IMR-90 (cell line): ENCODE results near the gene DEDD2. TPM values are rescaled to one million over a fixed set of nuclear protein-coding genes. Genes with fewer than 3 reads are reported as not detected.
A peak's percentile ranks its signal among the peaks of the same experiment; 100 is the strongest.

Experiments used
- ATAC-seq: fragments of 200-7000 bp; cut with Tn5 transposase; 2 replicates; pipeline ENCODE4 v1.9.1; 2020; ENCODE audit warnings: low read depth, mild to moderate bottlenecking, moderate library complexity
- BruUV-seq: library from RNA; stranded (reverse); fragments of 400-500 nt; replicated peaks from 2 replicates; lab custom pipeline; 2021; lab: Mats Ljungman, UMichigan
- CTCF ChIA-PET: fragments of 300-600 bp; formaldehyde crosslinking; extraction: SDS; loops from one replicate; lab custom pipeline; 2021; ENCODE audit warnings: antibody characterized with exemption; lab: Yijun Ruan, JAX
- POLR2A ChIA-PET: fragments of 300-600 bp; sonication (Branson Sonifier 250); formaldehyde crosslinking; loops from one replicate; lab custom pipeline; 2022; ENCODE audit warnings: antibody characterized with exemption; ENCODE audit not compliant: unreplicated experiment; lab: Charles Lee
- DNase-seq: peaks from one replicate; pipeline ENCODE4 v3.0.0; 2013
- H2AFZ ChIP-seq: replicated peaks from 2 replicates; pipeline ENCODE3; 2013; ENCODE audit warnings: low read length, mild to moderate bottlenecking; ENCODE audit not compliant: poor library complexity
- H2AK5ac ChIP-seq: 2 replicates; pipeline ENCODE4 v1.6.1; 2013; ENCODE audit warnings: low read depth, low read length, inconsistent platforms
- H2AK9ac ChIP-seq: replicated peaks from 2 replicates; pipeline ENCODE3; 2013; ENCODE audit warnings: mild to moderate bottlenecking, low read depth, low read length, moderate library complexity; ENCODE audit not compliant: poor library complexity
- H2BK120ac ChIP-seq: 2 replicates; pipeline ENCODE4 v1.6.1; 2013; ENCODE audit warnings: low read depth, low read length, inconsistent platforms
- H2BK15ac ChIP-seq: 3 replicates; pipeline ENCODE4 v1.6.1; 2013; ENCODE audit warnings: low read depth, low read length, inconsistent platforms
- H2BK20ac ChIP-seq: 2 replicates; pipeline ENCODE4 v1.6.1; 2013; ENCODE audit warnings: low read depth, mild to moderate bottlenecking, inconsistent platforms, low read length, moderate library complexity
- H2BK5ac ChIP-seq: 2 replicates; pipeline ENCODE4 v1.6.1; 2013; ENCODE audit warnings: mild to moderate bottlenecking, low read depth, low read length, inconsistent platforms; ENCODE audit not compliant: poor library complexity, severe bottlenecking
- H3K14ac ChIP-seq: replicated peaks from 2 replicates; pipeline ENCODE4 v1.6.1; 2013; ENCODE audit warnings: low read depth, low read length, inconsistent platforms
- H3K18ac ChIP-seq: 2 replicates; pipeline ENCODE4 v1.6.1; 2013; ENCODE audit warnings: low read depth, low read length, control low read depth
- H3K23ac ChIP-seq: 2 replicates; pipeline ENCODE4 v1.6.1; 2013; ENCODE audit warnings: low read depth, low read length, inconsistent platforms
- H3K27ac ChIP-seq: 2 replicates; pipeline ENCODE4 v1.5.1; 2013; ENCODE audit warnings: mild to moderate bottlenecking, control low read depth, low read length; ENCODE audit not compliant: insufficient read depth
- H3K27me3 ChIP-seq: 2 replicates; pipeline ENCODE4 v1.6.1; 2013; ENCODE audit warnings: low read length; ENCODE audit not compliant: control insufficient read depth, insufficient read depth
- H3K36me3 ChIP-seq: 2 replicates; pipeline ENCODE4 v1.6.1; 2013; ENCODE audit warnings: low read length, mixed read lengths; ENCODE audit not compliant: control insufficient read depth, insufficient read depth
- H3K4ac ChIP-seq: 2 replicates; pipeline ENCODE4 v1.6.1; 2013; ENCODE audit warnings: low read depth, low read length, inconsistent platforms
- H3K4me1 ChIP-seq: 2 replicates; pipeline ENCODE4 v1.6.1; 2013; ENCODE audit warnings: low read length, mixed read lengths; ENCODE audit not compliant: control insufficient read depth, insufficient read depth
- H3K4me2 ChIP-seq: 2 replicates; pipeline ENCODE4 v1.6.1; 2013; ENCODE audit warnings: low read depth, mild to moderate bottlenecking, control low read depth, low read length, moderate library complexity
- H3K4me3 ChIP-seq: 2 replicates; pipeline ENCODE4 v1.5.1; 2013; ENCODE audit warnings: low read depth, mild to moderate bottlenecking, control low read depth, low read length, moderate library complexity; ENCODE audit not compliant: insufficient read depth
- H3K56ac ChIP-seq: 2 replicates; pipeline ENCODE4 v1.6.1; 2013; ENCODE audit warnings: low read length, inconsistent platforms; ENCODE audit not compliant: insufficient read depth; ENCODE audit errors: extremely low read depth
- H3K79me1 ChIP-seq, 2 experiments: 2 replicates each; pipeline ENCODE4 v1.6.1; 2013; ENCODE audit warnings: low read length in 2 of 2, inconsistent platforms in 1 of 2, low read depth in 1 of 2
- H3K9ac ChIP-seq: 2 replicates; pipeline ENCODE4 v1.6.1; 2013; ENCODE audit warnings: low read depth, low read length, control low read depth
- H3K9me1 ChIP-seq: 2 replicates; pipeline ENCODE4 v1.6.1; 2013; ENCODE audit warnings: low read length, inconsistent platforms; ENCODE audit not compliant: insufficient read depth
- H3K9me3 ChIP-seq: 2 replicates; pipeline ENCODE4 v1.6.1; 2013; ENCODE audit warnings: low read length; ENCODE audit not compliant: control insufficient read depth, insufficient read depth
- H4K20me1 ChIP-seq: 2 replicates; pipeline ENCODE4 v1.6.1; 2013; ENCODE audit warnings: low read length, inconsistent platforms; ENCODE audit not compliant: insufficient read depth
- H4K5ac ChIP-seq: 2 replicates; pipeline ENCODE4 v1.6.1; 2013; ENCODE audit warnings: mild to moderate bottlenecking, low read depth, low read length, control low read depth
- H4K8ac ChIP-seq, 2 experiments: 2 replicates each; pipeline ENCODE4 v1.6.1; 2013; ENCODE audit warnings: low read depth in 2 of 2, low read length in 2 of 2, control low read depth in 1 of 2, inconsistent platforms in 1 of 2
- H4K91ac ChIP-seq: 2 replicates; pipeline ENCODE4 v1.6.1; 2013; ENCODE audit warnings: low read depth, low read length, inconsistent platforms; ENCODE audit not compliant: insufficient read depth
- MAZ ChIP-seq: IDR thresholded peaks from 2 replicates; pipeline ENCODE4 v1.6.1; 2012; ENCODE audit warnings: low read depth, mild to moderate bottlenecking, low read length, improper control_type of control experiment, moderate library complexity, borderline replicate concordance
- POLR2A ChIP-seq: IDR thresholded peaks from 2 replicates; pipeline ENCODE4 v1.6.1; 2012; ENCODE audit warnings: mild to moderate bottlenecking, low read depth, low read length
- RAD21 ChIP-seq: IDR thresholded peaks from 2 replicates; pipeline ENCODE4 v1.6.1; 2012; ENCODE audit warnings: low read length, improper control_type of control experiment
- RCOR1 ChIP-seq: IDR thresholded peaks from 2 replicates; pipeline ENCODE4 v1.6.1; 2012; ENCODE audit warnings: mild to moderate bottlenecking, low read length, improper control_type of control experiment; ENCODE audit not compliant: insufficient replicate concordance
- RFX5 ChIP-seq: IDR thresholded peaks from 2 replicates; pipeline ENCODE4 v1.8.0; 2012; ENCODE audit warnings: low read depth, mild to moderate bottlenecking, low read length, moderate library complexity
- SMC3 ChIP-seq: fragments of 150-350 bp; IDR thresholded peaks from 2 replicates; pipeline ENCODE4 v1.6.1; 2016; ENCODE audit warnings: low read depth, mild to moderate bottlenecking, antibody characterized with exemption, low read length, moderate library complexity
- WGBS, 2 experiments: methylation state at CpG; one replicate each; pipeline versions ENCODE4 v1.1.5 to v1.1.7; 2013; ENCODE audit warnings: missing lambda C conversion rate in 2 of 2; ENCODE audit not compliant: insufficient read length in 1 of 2; ENCODE audit errors: extremely low coverage in 2 of 2; 5-methylcytosine and 5-hydroxymethylcytosine counted together
- dilution Hi-C: fragments of 300-500 bp; cut with HindIII; formaldehyde crosslinking; loops from one replicate; pipeline ENCODE4 v1.14.3; 2018; ENCODE audit warnings: low sequenced_read_pairs; ENCODE audit not compliant: unreplicated experiment
- in situ Hi-C: fragments of 300-500 bp; cut with MboI; formaldehyde crosslinking; loops from 3 replicates; pipeline ENCODE4 v1.14.3; 2019; ENCODE audit warnings: low sequenced_read_pairs, inconsistent platforms, mixed read lengths
- intact Hi-C: fragments of 100-400 bp; cut with micrococcal nuclease; formaldehyde crosslinking; loops from 2 replicates; pipeline ENCODE4 v1.10.0; 2022
- polyA plus RNA-seq, 3 experiments: library from polyadenylated mRNA; depleted of rRNA; stranded (reverse); fragments of >200 nt; gene quantifications; 2 replicates each; pipeline ENCODE4 v1.2.3, GENCODE V29; 2012; ENCODE audit warnings: low replicate concordance in 1 of 3
- total RNA-seq: library from RNA; depleted of rRNA; stranded (reverse); fragments of >200 nt; gene quantifications from 2 replicates; pipeline ENCODE4 v1.2.3, GENCODE V29; 2012

Gene DEDD2
- total and polyA plus RNA-seq, 2 of the 4 experiments (the other 2 are of a cell fraction): 8.2 to 21.0 TPM

GRCh38 chr19:42208612-42209011 lies 8.9 kb downstream of the DEDD2 start:
- in situ Hi-C loops (no loop called here), intact Hi-C loops (no loop called here), dilution Hi-C loops (no loop called here)
- Histone ChIP-seq H4K20me1 (no peaks in the 10 kb centered on the region; the same call in 1 of the 2 replicates), H2AK9ac (no peak overlapping the region), H2BK5ac (peak overlapping the region; percentile 97), H2BK15ac (peak overlapping the region; percentile 91; the same call in 2 of the 3 replicates), H3K56ac (no peak overlapping the region), H3K4me2 (no peak overlapping the region), H2BK120ac (peak overlapping the region; percentile 98), H3K18ac (no peak overlapping the region), H4K91ac (peak overlapping the region; percentile 92), H3K4me3 (no peak overlapping the region), H2BK20ac (peak overlapping the region; percentile 96), H4K5ac (no peak overlapping the region), H3K14ac (no peak overlapping the region), H2AK5ac (peak overlapping the region; percentile 94), H3K9me1 (peaks cover 30% of the 10 kb centered on the region), H2AFZ (no peak overlapping the region), H3K9me3 (no peaks in the 10 kb centered on the region), H4K8ac (peak overlapping the region; percentile 9 to 21; a peak in 3 of 4 replicates), H3K36me3 (peaks cover 36% of the 10 kb centered on the region), H3K9ac (no peak overlapping the region), H3K23ac (no peak overlapping the region), H3K27ac (no peak overlapping the region; the same call in 1 of the 2 replicates), H3K4me1 (peaks cover 13% of the 10 kb centered on the region), H3K79me1 (peaks cover 24 to 86% of the 10 kb centered on the region in 2 experiments), H3K27me3 (no peaks in the 10 kb centered on the region), H3K4ac (peak overlapping the region; percentile 98; the same call in 1 of the 2 replicates)
- no peak for DNase-seq
- POLR2A ChIA-PET: no interaction called here
- no TSS peak for BruUV-seq
- WGBS, 2 experiments: 92% methylated on average over 6 of the region's 11 CpGs; no CpG with 5 or more reads in 1 of the 2 experiments
- TF ChIP-seq RAD21 (no peak), RCOR1 (no peak), POLR2A (no peak), RFX5 (no peak), MAZ (no peak), SMC3 (no peak)
- no peak for ATAC-seq
- CTCF ChIA-PET: no interaction called here
